ENCODE data around the gene SPOCK1.

- TF ChIP-seq CTCF (conservative IDR thresholded peaks at IDR 0.05; ENCODE audit: low read depth, low read length) (no peak), RFX5 (IDR thresholded peaks at IDR 0.05; ENCODE audit: low read depth, low read length) (no peak), RAD21 (IDR thresholded peaks at IDR 0.05; ENCODE audit: low read length) (no peak), MXI1 (IDR thresholded peaks at IDR 0.05; ENCODE audit: borderline replicate concordance, low read depth, low read length) (no peak), POLR2A (IDR thresholded peaks at IDR 0.05; ENCODE audit: low read depth, low read length) (no peak), FOS (IDR thresholded peaks at IDR 0.05; ENCODE audit: low read depth, low read length) (no peak), MAZ (IDR thresholded peaks at IDR 0.05; ENCODE audit: borderline replicate concordance, low read depth, low read length) (no peak), CEBPB (IDR thresholded peaks at IDR 0.05; ENCODE audit: low read depth, low read length) (no peak), MAFK (IDR thresholded peaks at IDR 0.05; ENCODE audit: low read depth, low read length) (no peak), ELK1 (IDR thresholded peaks at IDR 0.05; ENCODE audit: borderline replicate concordance, low read depth, low read length) (no peak), USF2 (IDR thresholded peaks at IDR 0.05; ENCODE audit: low read depth, low read length) (no peak), CHD1 (IDR thresholded peaks at IDR 0.05; ENCODE audit: low read depth, low read length) (no peak), SMC3 (IDR thresholded peaks at IDR 0.05; ENCODE audit: low read depth, low read length) (no peak), RCOR1 (IDR thresholded peaks at IDR 0.05; ENCODE audit: insufficient replicate concordance, low read length) (no peak)
These were observed 808 bp downstream of the SPOCK1 start for GRCh38 chr5:137498301-137498735.

Data from IMR-90 (cell line).